ENCODE measurements around the gene PHLDA2. TPM values are rescaled to one million over a fixed set of nuclear protein-coding genes. Genes with fewer than 3 reads are reported as not detected.
A peak's percentile ranks its signal among the peaks of the same experiment; 100 is the strongest.

The PHLDA2 gene
- total and polyA plus RNA-seq, 2 of the 13 experiments (the other 11 are each of a cell fraction or from before 2014, with no cell fraction given) = 0.55 to 0.78 TPM

DNA sequence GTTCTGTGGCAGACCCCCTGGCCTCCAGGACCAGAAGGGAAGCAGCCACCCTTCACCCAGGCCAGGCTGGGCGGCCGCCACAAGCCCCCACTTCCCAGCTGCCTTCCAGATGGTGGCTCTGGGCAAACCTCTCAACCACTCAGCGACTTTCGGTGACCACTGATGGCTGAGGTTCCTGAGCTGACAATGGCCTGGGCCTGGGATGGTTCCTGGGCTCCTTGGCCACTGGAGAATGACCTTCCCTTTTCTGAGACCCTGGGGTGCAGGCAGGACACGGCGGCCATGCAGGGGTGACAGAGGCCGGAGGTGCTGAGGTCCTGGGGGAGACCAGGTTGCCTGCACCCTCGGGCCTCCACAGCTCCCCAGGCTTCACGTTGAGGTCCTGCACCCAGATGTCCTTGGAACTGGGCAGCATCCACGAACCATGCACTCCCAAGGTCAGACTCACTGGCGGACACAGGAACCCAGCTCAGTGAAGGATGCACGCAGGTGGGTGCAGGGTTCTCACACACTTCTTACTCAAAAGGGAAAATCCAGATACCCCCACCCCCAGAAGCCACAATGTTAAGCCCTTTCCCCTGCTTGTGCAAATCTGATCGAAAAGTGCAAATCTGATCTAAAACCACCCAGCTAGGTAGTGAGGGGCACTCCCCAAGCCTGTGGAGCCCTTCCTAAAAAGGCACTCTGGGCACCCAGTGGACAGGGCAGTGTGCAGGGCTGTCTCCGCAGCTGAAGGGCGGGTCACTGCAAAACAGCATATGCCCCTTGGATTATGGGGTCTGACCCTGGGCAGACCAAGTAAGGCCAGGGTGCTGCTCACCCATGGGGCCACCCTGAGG lies 13.9 kb upstream of the PHLDA2 start:
- H3K4me1 ChIP-seq (ENCODE audit: insufficient read depth, low read length) = peaks cover 14% of the 10 kb centered on the region
- intact Hi-C loops (cut with micrococcal nuclease; ENCODE audit: unreplicated experiment) = no loop called here
- in situ Hi-C loops (cut with HindIII; ENCODE audit: extremely low pct_ligation_motif_present, low pct_unique_long_range_greater_than_20kb) = no loop called here
- 0 out of 3 replicates have a peak, but pooled peaks have one; percentile 1 for ATAC-seq
- no peak overlapping the region for H3K4me3 ChIP-seq (replicated peaks in 1 of 3; ENCODE audit: insufficient read depth in 1 of 3, low read depth in 2 of 3, low read length in 3 of 3)
- CTCF ChIA-PET (ENCODE audit: low intra/inter-chr PET ratio, low total read pairs) = no interaction called here
- POLR2A ChIA-PET = interaction anchor here (0.6 kb wide), 1 partner anchor 11 kb away, joined by 3 read pairs; no protein-coding TSS in a partner anchor
- H3K9me3 ChIP-seq (ENCODE audit: low read length) = peaks cover 8% of the 10 kb centered on the region; the same call in 1 of the 2 replicates
- no peak for DNase-seq (ENCODE audit: low spot score)
- BruUV-seq (replicated peaks) = no TSS peak
- WGBS (ENCODE audit: low lambda C conversion rate) = 62% methylated on average over 8 of the region's 15 CpGs
- peaks cover 22% of the 10 kb centered on the region for H4K20me1 ChIP-seq (ENCODE audit: insufficient read depth, low read length)
- no peak overlapping the region for H3K4me2 ChIP-seq (ENCODE audit: low read depth, low read length)
- H3K9ac ChIP-seq (ENCODE audit: insufficient read depth, low read depth, low read length) = no peak overlapping the region
- no peak overlapping the region for H2AFZ ChIP-seq (ENCODE audit: low read length)
- no peak for FAIRE-seq
- H3K79me2 ChIP-seq (ENCODE audit: insufficient read depth, low read length) = no peaks in the 10 kb centered on the region
- no peaks in the 10 kb centered on the region for H3K27me3 ChIP-seq (ENCODE audit: control insufficient read depth in 1 of 2, insufficient read depth in 2 of 2, low read length in 2 of 2)
- H3K27ac ChIP-seq (ENCODE audit: extremely low read length, insufficient read depth, low read length) = no peak overlapping the region
- peaks cover 2 to 48% of the 10 kb centered on the region in 2 experiments; a peak in 4 of 5 replicates for H3K36me3 ChIP-seq (replicated peaks in 1 of 2; ENCODE audit: control insufficient read depth in 1 of 2, insufficient read depth in 2 of 2, low read length in 2 of 2)
- no peak for TF ChIP-seq ZNF7 (CRISPR knock-in tag; IDR thresholded peaks at IDR 0.05)
- no peak for TF ChIP-seq TCF7L2 (IDR thresholded peaks at IDR 0.05; ENCODE audit: low read depth, low read length)
- no peak for TF ChIP-seq NCOA1 (CRISPR knock-in tag; IDR thresholded peaks at IDR 0.05)
- no peak for TF ChIP-seq DPF2 (CRISPR knock-in tag; IDR thresholded peaks at IDR 0.05; ENCODE audit: borderline replicate concordance, low read depth)
- TF ChIP-seq MIXL1 (CRISPR knock-in tag; IDR thresholded peaks at IDR 0.05) = no peak
- 0 out of 2 replicates have a peak, but pooled peaks have one; percentile 37 for TF ChIP-seq POLR2G (IDR thresholded peaks at IDR 0.05; ENCODE audit: low read depth, low read length)
- no peak for TF ChIP-seq ZNF124 (CRISPR knock-in tag; IDR thresholded peaks at IDR 0.05)
- TF ChIP-seq, protein P1, sequence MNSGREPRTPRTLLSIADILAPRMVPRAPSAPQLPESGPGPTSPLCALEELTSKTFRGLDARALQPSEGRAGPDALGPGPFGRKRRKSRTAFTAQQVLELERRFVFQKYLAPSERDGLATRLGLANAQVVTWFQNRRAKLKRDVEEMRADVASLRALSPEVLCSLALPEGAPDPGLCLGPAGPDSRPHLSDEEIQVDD (CRISPR knock-in tag; IDR thresholded peaks at IDR 0.05; ENCODE audit: borderline replicate concordance) = no peak
- no peak for TF ChIP-seq NRL (CRISPR knock-in tag; IDR thresholded peaks at IDR 0.05; ENCODE audit: borderline replicate concordance)
- no peak for TF ChIP-seq RXRB (CRISPR knock-in tag; IDR thresholded peaks at IDR 0.05; ENCODE audit: borderline replicate concordance)
- TF ChIP-seq, protein P2, sequence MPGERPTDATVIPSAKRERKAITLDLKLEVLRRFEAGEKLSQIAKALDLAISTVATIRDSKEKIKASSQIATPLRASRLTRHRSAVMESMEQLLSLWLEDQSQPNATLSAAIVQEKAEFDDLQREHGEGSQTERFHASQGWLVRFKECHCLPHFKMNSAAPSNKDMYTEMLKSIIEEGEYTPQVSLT (CRISPR knock-in tag; IDR thresholded peaks at IDR 0.05; ENCODE audit: borderline replicate concordance, low read depth) = no peak
- TF ChIP-seq ZNF230 (CRISPR knock-in tag; IDR thresholded peaks at IDR 0.05) = no peak
- TF ChIP-seq TBX2 (CRISPR knock-in tag; IDR thresholded peaks at IDR 0.05; ENCODE audit: borderline replicate concordance) = no peak
- TF ChIP-seq PITX1 (CRISPR knock-in tag; IDR thresholded peaks at IDR 0.05) = no peak
- peak; percentile 85 for TF ChIP-seq AGO2 (optimal IDR thresholded peaks at IDR 0.05; ENCODE audit: low read depth, low read length)
- peak; percentile 12 for TF ChIP-seq RBM22 (optimal IDR thresholded peaks at IDR 0.05; ENCODE audit: low read length)
- TF ChIP-seq ZNF562 (CRISPR knock-in tag; IDR thresholded peaks at IDR 0.05; ENCODE audit: borderline replicate concordance) = no peak
- TF ChIP-seq, protein P3, sequence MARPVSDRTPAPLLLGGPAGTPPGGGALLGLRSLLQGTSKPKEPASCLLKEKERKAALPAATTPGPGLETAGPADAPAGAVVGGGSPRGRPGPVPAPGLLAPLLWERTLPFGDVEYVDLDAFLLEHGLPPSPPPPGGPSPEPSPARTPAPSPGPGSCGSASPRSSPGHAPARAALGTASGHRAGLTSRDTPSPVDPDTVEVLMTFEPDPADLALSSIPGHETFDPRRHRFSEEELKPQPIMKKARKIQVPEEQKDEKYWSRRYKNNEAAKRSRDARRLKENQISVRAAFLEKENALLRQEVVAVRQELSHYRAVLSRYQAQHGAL (CRISPR knock-in tag; IDR thresholded peaks at IDR 0.05; ENCODE audit: not compliant biosample characterization) = no peak
- no peak for TF ChIP-seq SP2 (CRISPR knock-in tag; IDR thresholded peaks at IDR 0.05)
- no peak for TF ChIP-seq NFE2 (CRISPR knock-in tag; IDR thresholded peaks at IDR 0.05)

Measured in HepG2 (cell line).